GM12878 (cell line): ENCODE data around the gene CCDC34. TPM values are rescaled to one million over a fixed set of nuclear protein-coding genes. Genes with fewer than 3 reads are reported as not detected.

ENCODE experiments used
- ATAC-seq: fragments of 200-7000 bp; cut with Tn5 transposase; 3 replicates; pipeline ENCODE4 v1.9.1; 2020; ENCODE audit warnings: mild to moderate bottlenecking, moderate library complexity
- BruUV-seq: library from RNA; stranded (reverse); fragments of 400-500 nt; replicated peaks from 2 replicates; lab custom pipeline; 2021; lab: Mats Ljungman, UMichigan
- CTCF ChIA-PET: fragments of 300-600 bp; sonication (Branson Sonifier 250); formaldehyde crosslinking; extraction: SDS; loops from one replicate; lab custom pipeline; 2021; ENCODE audit warnings: inconsistent platforms; lab: Yijun Ruan, JAX
- POLR2A ChIA-PET: fragments of 350-600 bp; formaldehyde crosslinking; extraction: SDS; loops from one replicate; lab custom pipeline; 2021; ENCODE audit warnings: inconsistent platforms; lab: Charles Lee
- RAD21 ChIA-PET: fragments of 300-600 bp; sonication (Branson Sonifier 250); formaldehyde crosslinking; loops from one replicate; lab custom pipeline; 2023; ENCODE audit warnings: antibody characterized with exemption; ENCODE audit not compliant: unreplicated experiment; lab: Charles Lee
- SMC1A ChIA-PET: fragments of 300-600 bp; sonication (Branson Sonifier 250); formaldehyde crosslinking; loops from one replicate; lab custom pipeline; 2023; ENCODE audit not compliant: unreplicated experiment, uncharacterized antibody; lab: Charles Lee
- DNase-seq: peaks from one replicate; pipeline ENCODE4 v3.0.0-alpha.2; 2011; ENCODE audit warnings: low read depth, low spot score
- FAIRE-seq: peaks from 3 replicates; lab custom pipeline; 2011; peaks lifted over from hg19 to GRCh38; lab: Jason Lieb, UNC
- H2AFZ ChIP-seq: 2 replicates; pipeline ENCODE4 v1.6.0; 2011; ENCODE audit warnings: low read depth, low read length, control low read depth; ENCODE audit not compliant: control insufficient read depth
- H3K27ac ChIP-seq: 2 replicates; pipeline ENCODE4 v1.5.1; 2011; ENCODE audit warnings: control low read depth; ENCODE audit not compliant: control insufficient read depth, insufficient read depth
- H3K27me3 ChIP-seq, 2 experiments: replicated peaks in 1 of 2; 2 replicates each; pipeline versions ENCODE4 v1.6.0 to v1.6.1; 2011; ENCODE audit warnings: low read length in 1 of 2; ENCODE audit not compliant: control insufficient read depth in 2 of 2, insufficient read depth in 2 of 2
- H3K36me3 ChIP-seq, 2 experiments: 2 replicates each; pipeline ENCODE4 v1.5.1; 2011; ENCODE audit warnings: low read length in 1 of 2; ENCODE audit not compliant: control insufficient read depth in 2 of 2, insufficient read depth in 2 of 2
- H3K4me1 ChIP-seq: 2 replicates; pipeline ENCODE4 v1.6.1; 2011; ENCODE audit warnings: mild to moderate bottlenecking, low read length, moderate library complexity, mixed read lengths; ENCODE audit not compliant: control insufficient read depth, insufficient read depth
- H3K4me2 ChIP-seq: 2 replicates; pipeline ENCODE4 v1.6.0; 2011; ENCODE audit warnings: control low read depth; ENCODE audit not compliant: control insufficient read depth, insufficient read depth
- H3K4me3 ChIP-seq: fragments of 200-600 bp; sonication (generic); 2 replicates; pipeline ENCODE4 v1.5.1; 2016
- H3K79me2 ChIP-seq: 2 replicates; pipeline ENCODE4 v1.6.0; 2011; ENCODE audit warnings: low read length; ENCODE audit not compliant: control insufficient read depth, insufficient read depth
- H3K9ac ChIP-seq: 2 replicates; pipeline ENCODE4 v1.8.0; 2011; ENCODE audit warnings: low read length, control low read depth, mixed read lengths; ENCODE audit not compliant: control insufficient read depth, insufficient read depth
- H3K9me3 ChIP-seq: replicated peaks from 3 replicates; pipeline ENCODE4 v1.5.1; 2011; ENCODE audit warnings: mild to moderate bottlenecking, low read length; ENCODE audit not compliant: control insufficient read depth, insufficient read depth
- H4K20me1 ChIP-seq: 2 replicates; pipeline ENCODE4 v1.6.0; 2011; ENCODE audit not compliant: control insufficient read depth, insufficient read depth
- BCLAF1 ChIP-seq: fragments of 450-650 bp; IDR thresholded peaks from 2 replicates; pipeline ENCODE4 v1.6.1; 2017; ENCODE audit warnings: antibody characterized with exemption, mild to moderate bottlenecking, moderate library complexity
- CHD4 ChIP-seq: fragments of 200-600 bp; sonication (generic); IDR thresholded peaks from 2 replicates; pipeline ENCODE4 v1.6.1; 2016; ENCODE audit warnings: mild to moderate bottlenecking
- POLR2AphosphoS2 ChIP-seq: IDR thresholded peaks from 2 replicates; pipeline ENCODE4 v1.6.1; 2011; ENCODE audit warnings: low read depth, mild to moderate bottlenecking, low read length, improper control_type of control experiment, moderate library complexity
- RELB ChIP-seq: fragments of 450-650 bp; IDR thresholded peaks from 2 replicates; pipeline ENCODE4 v1.6.1; 2017; ENCODE audit warnings: low read depth, mild to moderate bottlenecking, moderate library complexity
- SUZ12 ChIP-seq: fragments of 200-600 bp; sonication (generic); IDR thresholded peaks from one replicate; pipeline ENCODE4 v1.6.1; 2018; ENCODE audit warnings: antibody characterized with exemption, mild to moderate bottlenecking; ENCODE audit not compliant: unreplicated experiment
- TCF3 ChIP-seq: IDR thresholded peaks from 2 replicates; pipeline ENCODE4 v1.6.1; 2012; ENCODE audit warnings: low read depth, mild to moderate bottlenecking, low read length, borderline replicate concordance; ENCODE audit not compliant: insufficient read depth
- WGBS: methylation state at CpG from one replicate; pipeline ENCODE4 v1.1.6; 2016; ENCODE audit warnings: low lambda C conversion rate; ENCODE audit not compliant: insufficient replicate concordance, insufficient coverage; ENCODE audit errors: missing lambda C conversion rate; 5-methylcytosine and 5-hydroxymethylcytosine counted together
- in situ Hi-C: fragments of 300-500 bp; cut with MboI; formaldehyde crosslinking; loops from 9 replicates; pipeline ENCODE4 v1.14.3; 2018; ENCODE audit warnings: mixed read lengths
- intact Hi-C: fragments of 100-400 bp; cut with micrococcal nuclease; formaldehyde crosslinking; loops from one replicate; pipeline ENCODE4 v1.14.2; 2022; ENCODE audit not compliant: unreplicated experiment
- polyA plus RNA-seq, 11 experiments: library from polyadenylated mRNA; depleted of rRNA in 4 of 11; unstranded in 6 of 11; stranded (reverse) in 5 of 11; fragments of >200 nt; fragmentation: Nextera tagmentation in 4 of 11; fragmentation: Illumina TruSeq in 1 of 11; extraction: Ambion mirVana in 4 of 11; extraction: Trizol in 1 of 11; gene quantifications; 1 replicate in 1 of 11; 2 replicates in 10 of 11; pipeline versions ENCODE4 v1.2.1 to v1.2.3, GENCODE V29; 2011 to 2016; ENCODE audit warnings: inconsistent platforms in 2 of 11, missing spikeins in 2 of 11, low read depth in 1 of 11
- total RNA-seq, 4 experiments: library from RNA; depleted of rRNA in 3 of 4; stranded (reverse); fragments of >200 nt in 3 of 4; fragmentation: Illumina TruSeq in 1 of 4; extraction: Trizol in 1 of 4; gene quantifications; 2 replicates each; pipeline versions ENCODE4 v1.2.1 to v1.2.3, GENCODE V29; 2013 to 2021

CCDC34 gene
- total and polyA plus RNA-seq, 10 of the 15 experiments (the other 5 are each of a cell fraction or from before 2014, with no cell fraction given): 6.2 to 39.1 (median 14.6) TPM

DNA sequence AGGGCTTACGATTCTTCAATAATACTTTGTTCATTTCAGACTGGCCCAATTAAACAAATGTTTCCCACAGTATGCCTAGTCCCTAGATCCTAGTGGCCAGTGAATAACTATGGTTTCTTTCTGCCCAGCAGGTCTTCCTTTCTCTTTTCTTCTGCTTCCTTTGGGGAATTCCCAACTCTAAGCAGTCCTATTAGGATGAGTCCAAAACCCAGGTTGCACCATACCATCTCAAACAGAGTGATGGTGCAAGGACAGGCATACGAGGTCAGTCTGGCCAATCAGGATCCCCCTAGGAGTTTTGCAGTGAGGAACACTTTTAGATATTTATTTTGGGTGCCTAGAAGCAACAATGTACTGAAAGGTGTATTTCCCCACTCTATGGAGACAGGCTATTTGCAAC is 41.4 kb upstream of the CCDC34 start:
- Histone ChIP-seq H3K9ac (no peak overlapping the region), H3K27ac (no peak overlapping the region), H3K79me2 (no peaks in the 10 kb centered on the region), H3K36me3 (no peaks in the 10 kb centered on the region), H4K20me1 (no peaks in the 10 kb centered on the region), H3K9me3 (no peaks in the 10 kb centered on the region), H3K4me2 (no peak overlapping the region), H3K4me1 (no peaks in the 10 kb centered on the region), H2AFZ (no peak overlapping the region), H3K27me3 (no peaks in the 10 kb centered on the region), H3K4me3 (no peak overlapping the region)
- WGBS: 19% methylated on average over 2 of the region's 2 CpGs
- ChIA-PET POLR2A (no interaction called here), RAD21 (no interaction called here), SMC1A (interaction anchor here (1.1 kb wide), 1 partner anchor 221 kb away, joined by 3 read pairs; no protein-coding TSS in a partner anchor), CTCF (interaction anchor here (0.7 to 0.8 kb wide), 2 partner anchors 95 to 108 kb away, joined by 3 read pairs; no protein-coding TSS in a partner anchor)
- ATAC-seq (no peak), FAIRE-seq (no peak), DNase-seq (no peak)
- intact Hi-C loops (no loop called here), in situ Hi-C loops (no loop called here)
- BruUV-seq: no TSS peak
- TF ChIP-seq POLR2AphosphoS2: no peak
- TF ChIP-seq CHD4: no peak
- TF ChIP-seq SUZ12: no peak
- TF ChIP-seq RELB: no peak
- no peak for TF ChIP-seq TCF3
- no peak for TF ChIP-seq BCLAF1
